Fibroblast of villous mesenchyme (primary cell): ENCODE results near the gene GNGT2. TPM values are rescaled to one million over a fixed set of nuclear protein-coding genes. Genes with fewer than 3 reads are reported as not detected.

ENCODE experiments used
- DNase-seq: peaks from one replicate; pipeline ENCODE4 v3.0.0-alpha.2; 2010; ENCODE audit warnings: low read depth
- H3K4me3 ChIP-seq: 2 replicates; pipeline ENCODE4 v1.5.1; 2011; ENCODE audit warnings: low read depth, mild to moderate bottlenecking, low read length
- CTCF ChIP-seq: IDR thresholded peaks from 2 replicates; pipeline ENCODE4 v1.5.1; 2012; ENCODE audit warnings: low read depth, mild to moderate bottlenecking, low read length; ENCODE audit not compliant: insufficient read depth
- total RNA-seq: library from RNA; depleted of rRNA; stranded (reverse); fragments of >200 nt; gene quantifications from 2 replicates; pipeline ENCODE4 v1.2.3, GENCODE V29; 2012

The GNGT2 gene
- total RNA-seq, 1 donor, result not detected

GRCh38 chr17:49241040-49241439, 30.7 kb upstream of the GNGT2 start:
- no peak for DNase-seq
- no peak overlapping the region for H3K4me3 ChIP-seq
- no peak for TF ChIP-seq CTCF

GRCh38 chr17:49240619-49241018, 30.2 kb upstream of the GNGT2 start:
- no peak for TF ChIP-seq CTCF
- H3K4me3 ChIP-seq, result no peak overlapping the region
- no peak for DNase-seq

- no peak for DNase-seq
- H3K4me3 ChIP-seq, result no peak overlapping the region
- TF ChIP-seq CTCF, result no peak
Observed at GRCh38 chr17:49239963-49240362, 29.6 kb upstream of the GNGT2 start.

- no peak for DNase-seq
- TF ChIP-seq CTCF, result no peak
- H3K4me3 ChIP-seq, result no peak overlapping the region
Observed at GRCh38 chr17:49235896-49236295, 25.5 kb upstream of the GNGT2 start.

GRCh38 chr17:49234509-49235080, 24.2 kb upstream of the GNGT2 start:
- DNase-seq, result no peak
- H3K4me3 ChIP-seq, result no peak overlapping the region
- TF ChIP-seq CTCF, result no peak

GRCh38 chr17:49231563-49231894, 21.2 kb upstream of the GNGT2 start:
- no peak overlapping the region for H3K4me3 ChIP-seq
- no peak for DNase-seq
- TF ChIP-seq CTCF, result no peak
